ENCODE measurements around the gene SLC9A7.
A peak's percentile ranks its signal among the peaks of the same experiment; 100 is the strongest.

Gene SLC9A7

GRCh38 chrX:46686003-46686645 is 72.8 kb downstream of the SLC9A7 start:
- TF ChIP-seq, protein P1, sequence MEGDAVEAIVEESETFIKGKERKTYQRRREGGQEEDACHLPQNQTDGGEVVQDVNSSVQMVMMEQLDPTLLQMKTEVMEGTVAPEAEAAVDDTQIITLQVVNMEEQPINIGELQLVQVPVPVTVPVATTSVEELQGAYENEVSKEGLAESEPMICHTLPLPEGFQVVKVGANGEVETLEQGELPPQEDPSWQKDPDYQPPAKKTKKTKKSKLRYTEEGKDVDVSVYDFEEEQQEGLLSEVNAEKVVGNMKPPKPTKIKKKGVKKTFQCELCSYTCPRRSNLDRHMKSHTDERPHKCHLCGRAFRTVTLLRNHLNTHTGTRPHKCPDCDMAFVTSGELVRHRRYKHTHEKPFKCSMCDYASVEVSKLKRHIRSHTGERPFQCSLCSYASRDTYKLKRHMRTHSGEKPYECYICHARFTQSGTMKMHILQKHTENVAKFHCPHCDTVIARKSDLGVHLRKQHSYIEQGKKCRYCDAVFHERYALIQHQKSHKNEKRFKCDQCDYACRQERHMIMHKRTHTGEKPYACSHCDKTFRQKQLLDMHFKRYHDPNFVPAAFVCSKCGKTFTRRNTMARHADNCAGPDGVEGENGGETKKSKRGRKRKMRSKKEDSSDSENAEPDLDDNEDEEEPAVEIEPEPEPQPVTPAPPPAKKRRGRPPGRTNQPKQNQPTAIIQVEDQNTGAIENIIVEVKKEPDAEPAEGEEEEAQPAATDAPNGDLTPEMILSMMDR (conservative IDR thresholded peaks at IDR 0.05): peak; percentile 66
- no peak overlapping the region for H3K27ac ChIP-seq

GRCh38 chrX:46683048-46683447 is 75.9 kb downstream of the SLC9A7 start:
- no peak overlapping the region for H3K27ac ChIP-seq
- TF ChIP-seq, protein P1 (conservative IDR thresholded peaks at IDR 0.05): no peak

DNA sequence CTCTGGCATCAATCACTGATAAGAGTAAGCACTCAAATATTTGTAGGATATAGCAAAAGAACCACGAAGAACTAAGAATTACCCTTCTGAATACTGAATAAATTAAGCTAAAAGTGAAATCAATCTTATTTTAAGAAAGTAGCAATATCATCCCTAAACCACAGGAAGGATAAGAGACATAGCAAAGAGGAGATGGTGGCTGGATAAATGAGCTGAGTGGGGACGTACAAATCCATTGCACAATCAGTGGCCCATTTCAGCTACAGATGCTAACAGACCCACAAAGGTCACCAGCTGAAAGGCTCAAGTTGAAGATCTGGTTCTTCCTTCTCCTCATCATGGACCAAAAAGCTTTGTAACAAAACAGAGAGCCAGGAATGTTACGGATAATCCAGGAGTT is 77.1 kb downstream of the SLC9A7 start:
- no peak overlapping the region for H3K27ac ChIP-seq
- TF ChIP-seq, protein P1 (conservative IDR thresholded peaks at IDR 0.05): no peak

- TF ChIP-seq, protein P1 (conservative IDR thresholded peaks at IDR 0.05): no peak
- no peak overlapping the region for H3K27ac ChIP-seq
Observed at GRCh38 chrX:46678232-46678631, 80.7 kb downstream of the SLC9A7 start.

DNA sequence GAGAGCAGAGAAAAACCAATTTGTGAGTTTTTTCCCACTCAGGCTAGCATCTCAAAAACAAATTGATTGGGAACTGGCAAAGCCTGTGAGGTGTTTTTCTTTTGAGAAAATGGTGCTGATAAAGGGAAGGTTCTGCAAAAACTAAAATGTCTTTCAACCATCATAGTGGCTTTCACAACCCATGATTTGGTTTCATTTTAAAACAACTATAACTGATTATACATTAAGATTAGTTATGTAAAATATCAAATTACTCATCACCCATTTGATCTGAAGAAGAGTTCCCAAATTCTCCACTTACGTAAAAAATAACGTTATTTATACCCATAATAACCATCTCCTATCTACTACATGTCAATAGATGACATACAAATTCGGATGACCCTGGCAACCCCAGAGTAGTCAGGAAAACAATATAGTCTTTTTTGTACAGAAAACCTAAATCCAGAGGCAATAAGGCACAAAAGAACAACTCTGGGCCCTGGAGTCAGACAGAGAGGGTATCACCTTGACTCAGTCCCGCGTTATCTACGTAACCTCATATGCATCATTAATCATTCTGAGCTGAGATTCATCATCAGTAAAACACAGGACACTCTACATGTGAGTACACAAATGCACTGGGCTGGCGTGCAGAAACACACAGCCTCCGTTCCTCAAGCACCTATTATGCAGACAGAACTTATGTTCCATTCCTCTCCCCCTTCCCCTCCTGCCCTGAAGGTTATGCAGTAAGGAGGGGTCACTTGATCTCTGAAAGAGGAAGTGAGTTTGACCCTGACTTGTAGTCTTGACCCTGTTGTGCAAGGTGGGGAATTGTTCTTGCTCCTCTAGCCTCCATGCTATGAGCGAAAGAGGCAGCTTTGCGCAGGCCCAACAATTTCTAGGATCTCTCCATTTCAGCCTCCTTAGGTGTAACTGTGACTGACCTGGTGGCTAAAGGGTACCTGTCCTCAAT is 82.2 kb downstream of the SLC9A7 start:
- H3K27ac ChIP-seq: peak overlapping the region; percentile 73
- TF ChIP-seq, protein P1 (conservative IDR thresholded peaks at IDR 0.05): no peak

DNA sequence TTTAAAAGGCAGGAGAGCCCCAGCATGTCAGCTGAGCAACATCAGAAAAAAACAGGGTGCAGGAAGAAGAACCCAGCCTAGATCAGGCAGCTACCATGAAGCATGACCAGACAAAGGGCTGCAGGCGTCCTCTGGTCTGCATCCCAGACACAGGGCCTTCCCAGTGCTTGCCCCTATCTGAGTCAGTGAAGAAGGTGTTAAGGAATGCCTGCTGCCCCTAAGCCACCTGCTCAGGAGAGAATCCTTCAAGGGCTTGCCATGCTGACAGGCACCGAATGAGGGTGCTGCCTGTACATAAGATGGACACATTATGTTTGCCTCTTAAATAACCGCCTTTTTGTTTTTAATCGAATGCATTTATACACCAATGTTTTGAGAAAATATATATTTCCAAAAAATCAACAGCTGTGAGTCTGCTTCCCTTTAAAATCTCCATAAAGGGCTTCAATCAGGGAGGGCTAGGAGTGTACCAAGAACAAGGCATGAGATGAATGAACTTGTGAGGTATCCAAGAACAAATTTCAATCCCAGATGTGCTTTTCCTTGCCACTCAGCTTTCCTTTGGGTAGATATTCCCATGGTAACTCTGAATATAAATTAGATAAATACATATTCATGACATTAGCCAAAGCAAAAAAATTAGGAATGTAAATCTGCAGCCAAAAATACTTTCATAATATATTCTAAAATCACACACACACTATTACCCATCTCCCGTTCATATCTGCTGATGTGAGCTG is 85.1 kb downstream of the SLC9A7 start:
- no peak overlapping the region for H3K27ac ChIP-seq
- TF ChIP-seq, protein P1 (conservative IDR thresholded peaks at IDR 0.05): no peak

DNA sequence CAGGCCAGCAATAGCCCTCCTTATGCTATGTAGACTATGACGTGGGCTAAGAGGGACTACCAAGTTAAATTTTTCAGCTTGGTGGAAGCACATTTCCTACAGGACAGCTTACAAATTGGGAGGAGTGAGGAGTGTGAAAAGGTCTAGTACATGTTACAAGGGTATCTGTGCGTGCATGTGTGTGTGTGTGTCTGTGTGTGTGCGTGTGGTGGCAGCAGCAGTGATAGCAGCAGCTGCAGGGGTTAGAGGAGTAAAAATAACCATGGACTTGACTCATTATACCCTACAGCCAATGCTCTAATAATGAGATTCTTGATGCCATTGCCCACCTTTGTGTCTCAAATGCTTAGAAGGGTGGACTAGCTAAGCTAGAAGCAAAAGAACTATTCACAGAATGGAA is 88.6 kb downstream of the SLC9A7 start:
- TF ChIP-seq, protein P1 (conservative IDR thresholded peaks at IDR 0.05): no peak
- no peak overlapping the region for H3K27ac ChIP-seq

Measured in VCaP (cell line).